Upper lobe of left lung (tissue), 4 donors: ENCODE results near the gene PLCB1.

Source experiments
- POLR2AphosphoS5 ChIP-seq, 2 donors: sonication (generic); formaldehyde crosslinking; IDR thresholded peaks; one replicate each; pipeline ENCODE4 v1.5.1; 2017; ENCODE audit warnings: antibody characterized with exemption in 2 of 2
- TF ChIP-seq, protein P1 (sequence below), 6 experiments: fragments of 450-650 bp in 4 of 6; fragments of 200-600 bp in 2 of 6; sonication (generic) in 2 of 6; IDR thresholded peaks; one replicate each; pipeline ENCODE4 v1.5.1; 2016 to 2019; ENCODE audit warnings: antibody characterized with exemption in 6 of 6

DNA sequence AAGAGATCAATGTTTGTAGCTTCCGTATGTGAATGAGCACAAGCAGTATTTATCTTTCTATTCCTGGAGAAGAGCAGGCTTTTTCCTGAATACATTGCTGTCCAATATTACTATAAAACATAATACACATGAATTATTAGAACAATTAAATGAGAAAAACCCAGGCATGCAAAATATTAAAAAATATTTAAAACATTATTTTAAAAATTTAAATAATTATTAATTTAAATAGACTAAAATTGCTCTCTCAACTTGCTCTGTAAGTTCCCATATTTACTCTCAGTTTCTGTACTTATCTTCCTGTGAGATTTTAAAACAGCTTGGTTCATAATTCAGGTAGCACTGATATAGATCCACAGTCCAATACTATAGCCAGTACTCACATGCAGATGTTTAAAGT lies 97.0 kb downstream of the PLCB1 start:
- TF ChIP-seq, protein P1, sequence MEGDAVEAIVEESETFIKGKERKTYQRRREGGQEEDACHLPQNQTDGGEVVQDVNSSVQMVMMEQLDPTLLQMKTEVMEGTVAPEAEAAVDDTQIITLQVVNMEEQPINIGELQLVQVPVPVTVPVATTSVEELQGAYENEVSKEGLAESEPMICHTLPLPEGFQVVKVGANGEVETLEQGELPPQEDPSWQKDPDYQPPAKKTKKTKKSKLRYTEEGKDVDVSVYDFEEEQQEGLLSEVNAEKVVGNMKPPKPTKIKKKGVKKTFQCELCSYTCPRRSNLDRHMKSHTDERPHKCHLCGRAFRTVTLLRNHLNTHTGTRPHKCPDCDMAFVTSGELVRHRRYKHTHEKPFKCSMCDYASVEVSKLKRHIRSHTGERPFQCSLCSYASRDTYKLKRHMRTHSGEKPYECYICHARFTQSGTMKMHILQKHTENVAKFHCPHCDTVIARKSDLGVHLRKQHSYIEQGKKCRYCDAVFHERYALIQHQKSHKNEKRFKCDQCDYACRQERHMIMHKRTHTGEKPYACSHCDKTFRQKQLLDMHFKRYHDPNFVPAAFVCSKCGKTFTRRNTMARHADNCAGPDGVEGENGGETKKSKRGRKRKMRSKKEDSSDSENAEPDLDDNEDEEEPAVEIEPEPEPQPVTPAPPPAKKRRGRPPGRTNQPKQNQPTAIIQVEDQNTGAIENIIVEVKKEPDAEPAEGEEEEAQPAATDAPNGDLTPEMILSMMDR (IDR thresholded peaks at IDR 0.05): no peak
- TF ChIP-seq POLR2AphosphoS5 (IDR thresholded peaks at IDR 0.05): no peak
